GM23338 (cell line): ENCODE data around the gene CDH4.

ENCODE experiments used
- CREB1 ChIP-seq: fragments of 250-450 bp; sonication (Bioruptor Pico); IDR thresholded peaks from 2 replicates; pipeline ENCODE4 v1.5.0; 2020; ENCODE audit warnings: low read depth, mild to moderate bottlenecking, moderate library complexity
- CTCF ChIP-seq, 2 experiments: fragments of 200-600 bp in 1 of 2; sonication (generic) in 1 of 2; conservative IDR thresholded peaks; 2 replicates each; pipeline versions ENCODE4 v1.5.1 to v1.6.1; 2016 to 2017; ENCODE audit warnings: antibody characterized with exemption in 2 of 2, low read depth in 2 of 2, mild to moderate bottlenecking in 2 of 2, moderate library complexity in 1 of 2
- EZH2 ChIP-seq: fragments of 200-600 bp; sonication (generic); IDR thresholded peaks from one replicate; pipeline ENCODE4 v1.8.0; 2017; ENCODE audit warnings: antibody characterized with exemption, mild to moderate bottlenecking, low read depth; ENCODE audit not compliant: unreplicated experiment
- EZH2phosphoT487 ChIP-seq: fragments of 200-600 bp; sonication (generic); IDR thresholded peaks from one replicate; pipeline ENCODE4 v1.8.1; 2018; ENCODE audit warnings: antibody characterized with exemption; ENCODE audit not compliant: unreplicated experiment
- NANOG ChIP-seq: IDR thresholded peaks from 2 replicates; pipeline ENCODE4 v1.6.1; 2016; ENCODE audit warnings: antibody characterized with exemption, borderline replicate concordance

GRCh38 chr20:61259741-61260140 lies 7.7 kb downstream of the CDH4 start:
- no peak for TF ChIP-seq EZH2phosphoT487
- no peak for TF ChIP-seq CTCF (conservative IDR thresholded peaks at IDR 0.05; ENCODE audit: low read depth in 2 of 2)
- TF ChIP-seq EZH2 = no peak
- TF ChIP-seq NANOG = no peak
- no peak for TF ChIP-seq CREB1 (CRISPR knock-in tag)
